HCT116 (cell line): ENCODE measurements around the gene RYR2.

Experiments
- SRF ChIP-seq: IDR thresholded peaks from 2 replicates; pipeline ENCODE4 v1.6.1; 2012; ENCODE audit warnings: low read depth
- TF ChIP-seq, protein P1 (sequence below): IDR thresholded peaks from 2 replicates; pipeline ENCODE4 v1.6.1; 2012; ENCODE audit warnings: low read depth

DNA sequence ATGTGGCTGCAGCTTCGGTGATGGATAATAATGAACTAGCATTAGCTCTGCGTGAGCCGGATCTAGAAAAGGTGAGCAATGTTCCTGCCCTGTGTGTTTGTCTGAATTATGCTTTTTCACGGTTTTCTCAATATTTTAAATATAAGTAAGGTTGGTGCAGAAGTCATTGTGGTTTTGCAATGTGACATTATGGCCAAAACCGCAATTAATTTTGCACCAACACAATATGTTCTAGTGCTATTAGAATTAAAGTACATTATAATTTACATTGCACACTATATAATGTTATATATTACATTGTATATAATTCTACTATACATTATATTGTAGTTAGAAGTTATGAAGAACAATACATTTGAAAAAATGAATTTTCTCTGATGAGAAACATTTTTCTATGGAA, 592.9 kb downstream of the RYR2 start:
- TF ChIP-seq, protein P1, sequence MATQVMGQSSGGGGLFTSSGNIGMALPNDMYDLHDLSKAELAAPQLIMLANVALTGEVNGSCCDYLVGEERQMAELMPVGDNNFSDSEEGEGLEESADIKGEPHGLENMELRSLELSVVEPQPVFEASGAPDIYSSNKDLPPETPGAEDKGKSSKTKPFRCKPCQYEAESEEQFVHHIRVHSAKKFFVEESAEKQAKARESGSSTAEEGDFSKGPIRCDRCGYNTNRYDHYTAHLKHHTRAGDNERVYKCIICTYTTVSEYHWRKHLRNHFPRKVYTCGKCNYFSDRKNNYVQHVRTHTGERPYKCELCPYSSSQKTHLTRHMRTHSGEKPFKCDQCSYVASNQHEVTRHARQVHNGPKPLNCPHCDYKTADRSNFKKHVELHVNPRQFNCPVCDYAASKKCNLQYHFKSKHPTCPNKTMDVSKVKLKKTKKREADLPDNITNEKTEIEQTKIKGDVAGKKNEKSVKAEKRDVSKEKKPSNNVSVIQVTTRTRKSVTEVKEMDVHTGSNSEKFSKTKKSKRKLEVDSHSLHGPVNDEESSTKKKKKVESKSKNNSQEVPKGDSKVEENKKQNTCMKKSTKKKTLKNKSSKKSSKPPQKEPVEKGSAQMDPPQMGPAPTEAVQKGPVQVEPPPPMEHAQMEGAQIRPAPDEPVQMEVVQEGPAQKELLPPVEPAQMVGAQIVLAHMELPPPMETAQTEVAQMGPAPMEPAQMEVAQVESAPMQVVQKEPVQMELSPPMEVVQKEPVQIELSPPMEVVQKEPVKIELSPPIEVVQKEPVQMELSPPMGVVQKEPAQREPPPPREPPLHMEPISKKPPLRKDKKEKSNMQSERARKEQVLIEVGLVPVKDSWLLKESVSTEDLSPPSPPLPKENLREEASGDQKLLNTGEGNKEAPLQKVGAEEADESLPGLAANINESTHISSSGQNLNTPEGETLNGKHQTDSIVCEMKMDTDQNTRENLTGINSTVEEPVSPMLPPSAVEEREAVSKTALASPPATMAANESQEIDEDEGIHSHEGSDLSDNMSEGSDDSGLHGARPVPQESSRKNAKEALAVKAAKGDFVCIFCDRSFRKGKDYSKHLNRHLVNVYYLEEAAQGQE = no peak
- no peak for TF ChIP-seq SRF
